HG03108 (cell line): ENCODE measurements around the gene DNAJC30.

Experiments
- ATAC-seq: cut with Tn5 transposase; IDR thresholded peaks from one replicate; pipeline ENCODE4 v1.9.1; 2021; ENCODE audit warnings: moderate library complexity; ENCODE audit not compliant: unreplicated experiment

The DNAJC30 gene

GRCh38 chr7:73708961-73709549 is 25.8 kb upstream of the DNAJC30 start:
- no peak for ATAC-seq

- no peak for ATAC-seq
These were observed 23.9 kb upstream of the DNAJC30 start for GRCh38 chr7:73707045-73707631.

GRCh38 chr7:73706126-73707044 is 23.1 kb upstream of the DNAJC30 start:
- ATAC-seq: no peak

- ATAC-seq: no peak
These were observed 22.3 kb upstream of the DNAJC30 start for GRCh38 chr7:73705551-73705920.

GRCh38 chr7:73704640-73705550 is 21.6 kb upstream of the DNAJC30 start:
- ATAC-seq: no peak

GRCh38 chr7:73703757-73704639 is 20.7 kb upstream of the DNAJC30 start:
- ATAC-seq: no peak

- no peak for ATAC-seq
These were observed 20.0 kb upstream of the DNAJC30 start for GRCh38 chr7:73703225-73703624.

GRCh38 chr7:73702665-73703064 is 19.4 kb upstream of the DNAJC30 start:
- no peak for ATAC-seq

GRCh38 chr7:73702226-73702625 is 19.0 kb upstream of the DNAJC30 start:
- ATAC-seq: no peak

GRCh38 chr7:73701357-73701995 is 18.2 kb upstream of the DNAJC30 start:
- ATAC-seq: no peak

- ATAC-seq: no peak
These were observed 17.4 kb upstream of the DNAJC30 start for GRCh38 chr7:73700581-73701134.

- ATAC-seq: no peak
These were observed 16.8 kb upstream of the DNAJC30 start for GRCh38 chr7:73700069-73700423.

- ATAC-seq: no peak
These were observed 16.3 kb upstream of the DNAJC30 start for GRCh38 chr7:73699370-73700068.

- ATAC-seq: no peak
These were observed 15.2 kb upstream of the DNAJC30 start for GRCh38 chr7:73698410-73698809.

- ATAC-seq: no peak
These were observed 13.1 kb upstream of the DNAJC30 start for GRCh38 chr7:73696372-73696771.

- no peak for ATAC-seq
These were observed 7.4 kb upstream of the DNAJC30 start for GRCh38 chr7:73690646-73691045.

- no peak for ATAC-seq
These were observed 5.0 kb upstream of the DNAJC30 start for GRCh38 chr7:73688288-73688687.

- no peak for ATAC-seq
These were observed 2.1 kb upstream of the DNAJC30 start for GRCh38 chr7:73685311-73685710.
